Measurements from ENCODE around the gene BEAN1.

Gene BEAN1

GRCh38 chr16:66484453-66485213, 57.5 kb downstream of the BEAN1 start:
- Histone ChIP-seq H3K36me3 (no peaks in the 10 kb centered on the region), H3K27me3 (no peaks in the 10 kb centered on the region), H3K4me1 (peaks cover 9% of the 10 kb centered on the region), H3K4me3 (ENCODE audit: low read depth, low read length) (no peak overlapping the region), H3K9me3 (no peaks in the 10 kb centered on the region)
- TF ChIP-seq CTCF (IDR thresholded peaks at IDR 0.05; ENCODE audit: low read depth, low read length) = no peak
- DNase-seq = no peak

DNA sequence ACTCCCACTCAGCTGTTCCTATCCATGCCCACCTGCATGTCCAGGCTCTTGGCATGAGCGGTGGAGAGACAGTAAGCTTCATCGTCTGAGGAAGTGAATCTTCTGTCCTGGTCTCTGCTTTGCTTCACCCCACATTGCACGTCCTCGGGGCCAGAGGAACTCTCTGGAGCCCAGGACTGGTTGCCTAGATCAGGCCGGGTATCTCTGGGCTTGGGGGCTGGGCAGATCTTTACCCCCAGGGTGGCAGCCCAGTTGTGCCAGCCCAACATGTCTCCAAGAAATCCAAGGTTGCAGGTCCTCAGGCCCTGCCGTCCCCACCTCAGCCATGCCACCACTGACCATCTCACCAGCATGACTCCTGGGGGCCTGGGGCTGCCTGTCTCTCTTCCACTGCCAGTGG, 58.3 kb downstream of the BEAN1 start:
- H3K4me1 ChIP-seq = peaks cover 9% of the 10 kb centered on the region
- no peak for TF ChIP-seq CTCF (IDR thresholded peaks at IDR 0.05; ENCODE audit: low read depth, low read length)
- no peak for DNase-seq

GRCh38 chr16:66486199-66486772, 59.2 kb downstream of the BEAN1 start:
- no peak for TF ChIP-seq CTCF (IDR thresholded peaks at IDR 0.05; ENCODE audit: low read depth, low read length)
- no peak overlapping the region for H3K4me3 ChIP-seq (ENCODE audit: low read depth, low read length)

More for the DNA sequence above, 58.3 kb downstream of the BEAN1 start:
- no peaks in the 10 kb centered on the region for H3K27me3 ChIP-seq
- no peaks in the 10 kb centered on the region for H3K36me3 ChIP-seq
- H3K4me3 ChIP-seq (ENCODE audit: low read depth, low read length) = no peak overlapping the region
- H3K9me3 ChIP-seq = no peaks in the 10 kb centered on the region

GRCh38 chr16:66486773-66487579, 59.9 kb downstream of the BEAN1 start:
- H3K4me1 ChIP-seq = peaks cover 9% of the 10 kb centered on the region
- H3K27me3 ChIP-seq = no peaks in the 10 kb centered on the region
- H3K36me3 ChIP-seq = no peaks in the 10 kb centered on the region
- peak; percentile 57 for DNase-seq
- no peak overlapping the region for H3K4me3 ChIP-seq (ENCODE audit: low read depth, low read length)
- TF ChIP-seq CTCF (IDR thresholded peaks at IDR 0.05; ENCODE audit: low read depth, low read length) = no peak
- H3K9me3 ChIP-seq = no peaks in the 10 kb centered on the region

More at GRCh38 chr16:66486199-66486772, 59.2 kb downstream of the BEAN1 start:
- Histone ChIP-seq H3K27me3 (no peaks in the 10 kb centered on the region), H3K9me3 (no peaks in the 10 kb centered on the region), H3K4me1 (peaks cover 9% of the 10 kb centered on the region), H3K36me3 (no peaks in the 10 kb centered on the region)
- no peak for DNase-seq

- Histone ChIP-seq H3K4me1 (peaks cover 9% of the 10 kb centered on the region), H3K4me3 (ENCODE audit: low read depth, low read length) (no peak overlapping the region), H3K9me3 (no peaks in the 10 kb centered on the region), H3K36me3 (no peaks in the 10 kb centered on the region), H3K27me3 (no peaks in the 10 kb centered on the region)
- DNase-seq = no peak
- TF ChIP-seq CTCF (IDR thresholded peaks at IDR 0.05; ENCODE audit: low read depth, low read length) = no peak
These were observed 60.6 kb downstream of the BEAN1 start for GRCh38 chr16:66487580-66488275.
